HFFc6 (cell line): ENCODE measurements around the gene NFIX. TPM values are rescaled to one million over a fixed set of nuclear protein-coding genes. Genes with fewer than 3 reads are reported as not detected.

ENCODE experiments used
- DNase-seq: peaks from one replicate; pipeline ENCODE4 v3.0.0-alpha.2; 2018
- H3K27ac Mint-ChIP-seq: 2 replicates; pipeline ENCODE4 v1.8.0; 2020; ENCODE audit warnings: mild to moderate bottlenecking, mixed read lengths
- H3K27me3 Mint-ChIP-seq: 2 replicates; pipeline ENCODE4 v1.8.0; 2021; ENCODE audit warnings: mild to moderate bottlenecking, moderate library complexity, mixed read lengths; ENCODE audit not compliant: insufficient read depth
- H3K36me3 Mint-ChIP-seq: 2 replicates; pipeline ENCODE4 v1.8.0; 2021; ENCODE audit warnings: low read depth, mixed read lengths
- H3K4me1 Mint-ChIP-seq: 2 replicates; pipeline ENCODE4 v1.8.0; 2020; ENCODE audit warnings: low read depth, mixed read lengths
- H3K4me3 Mint-ChIP-seq: 2 replicates; pipeline ENCODE4 v1.8.0; 2020; ENCODE audit warnings: mild to moderate bottlenecking, moderate library complexity, mixed read lengths
- H3K9me3 Mint-ChIP-seq: 2 replicates; pipeline ENCODE4 v1.8.0; 2020; ENCODE audit warnings: mild to moderate bottlenecking, mixed read lengths
- total RNA-seq, 6 experiments: library from RNA; stranded (reverse); fragmentation: NEBNext Ultra II Directional; extraction: Animal tissue kit (Norgen Biotek cat#: 25700); gene quantifications; 2 replicates in 1 of 6; 3 replicates in 5 of 6; pipeline ENCODE4 v1.2.3, GENCODE V29; 2021
- TF ChIP-seq, protein P1 (sequence below): fragments of 200-600 bp; sonication (generic); IDR thresholded peaks from 2 replicates; pipeline ENCODE4 v1.5.0; 2021; ENCODE audit warnings: antibody characterized with exemption, mild to moderate bottlenecking

NFIX gene
- total RNA-seq, 6 experiments from 2014 or later, result 129 to 161 (median 142) TPM

DNA sequence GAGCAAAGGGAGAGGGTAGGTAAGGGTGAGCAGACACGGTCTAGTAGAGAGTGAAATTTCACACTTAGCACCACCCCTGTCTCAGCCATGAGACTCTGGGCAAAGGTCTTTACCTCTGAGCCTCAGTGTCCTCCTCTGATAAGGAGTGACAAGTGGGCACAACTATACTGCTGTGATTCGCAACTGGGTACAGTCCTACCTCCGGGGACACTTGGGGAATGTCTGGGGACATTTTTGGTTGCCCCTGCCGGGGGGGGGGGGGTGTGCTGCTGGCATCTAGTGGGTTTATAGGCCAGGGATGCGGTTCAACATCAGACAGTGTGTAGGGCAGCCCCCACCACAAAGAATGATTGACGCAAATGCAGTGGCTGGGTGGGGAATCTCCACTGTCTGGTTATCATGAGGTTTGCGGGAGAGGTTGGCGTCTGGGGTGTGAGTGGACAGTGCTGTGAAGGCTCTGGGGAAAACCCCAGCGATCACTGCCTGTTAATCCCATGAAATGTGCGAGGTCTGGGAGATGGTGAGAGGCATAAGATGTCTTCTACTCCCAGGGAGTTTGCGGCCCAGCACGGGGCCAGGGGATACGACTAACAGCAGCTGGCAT, 127.1 kb downstream of the NFIX start:
- no peak for DNase-seq
- Mint-ChIP-seq H3K36me3 (no peaks in the 10 kb centered on the region; the same call in 1 of the 2 replicates), H3K27me3 (no peaks in the 10 kb centered on the region; the same call in 1 of the 2 replicates), H3K4me1 (peaks cover 38% of the 10 kb centered on the region), H3K9me3 (no peaks in the 10 kb centered on the region), H3K27ac (peak overlapping the region; percentile 91), H3K4me3 (no peak overlapping the region)
- TF ChIP-seq, protein P1, sequence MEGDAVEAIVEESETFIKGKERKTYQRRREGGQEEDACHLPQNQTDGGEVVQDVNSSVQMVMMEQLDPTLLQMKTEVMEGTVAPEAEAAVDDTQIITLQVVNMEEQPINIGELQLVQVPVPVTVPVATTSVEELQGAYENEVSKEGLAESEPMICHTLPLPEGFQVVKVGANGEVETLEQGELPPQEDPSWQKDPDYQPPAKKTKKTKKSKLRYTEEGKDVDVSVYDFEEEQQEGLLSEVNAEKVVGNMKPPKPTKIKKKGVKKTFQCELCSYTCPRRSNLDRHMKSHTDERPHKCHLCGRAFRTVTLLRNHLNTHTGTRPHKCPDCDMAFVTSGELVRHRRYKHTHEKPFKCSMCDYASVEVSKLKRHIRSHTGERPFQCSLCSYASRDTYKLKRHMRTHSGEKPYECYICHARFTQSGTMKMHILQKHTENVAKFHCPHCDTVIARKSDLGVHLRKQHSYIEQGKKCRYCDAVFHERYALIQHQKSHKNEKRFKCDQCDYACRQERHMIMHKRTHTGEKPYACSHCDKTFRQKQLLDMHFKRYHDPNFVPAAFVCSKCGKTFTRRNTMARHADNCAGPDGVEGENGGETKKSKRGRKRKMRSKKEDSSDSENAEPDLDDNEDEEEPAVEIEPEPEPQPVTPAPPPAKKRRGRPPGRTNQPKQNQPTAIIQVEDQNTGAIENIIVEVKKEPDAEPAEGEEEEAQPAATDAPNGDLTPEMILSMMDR, result no peak

DNA sequence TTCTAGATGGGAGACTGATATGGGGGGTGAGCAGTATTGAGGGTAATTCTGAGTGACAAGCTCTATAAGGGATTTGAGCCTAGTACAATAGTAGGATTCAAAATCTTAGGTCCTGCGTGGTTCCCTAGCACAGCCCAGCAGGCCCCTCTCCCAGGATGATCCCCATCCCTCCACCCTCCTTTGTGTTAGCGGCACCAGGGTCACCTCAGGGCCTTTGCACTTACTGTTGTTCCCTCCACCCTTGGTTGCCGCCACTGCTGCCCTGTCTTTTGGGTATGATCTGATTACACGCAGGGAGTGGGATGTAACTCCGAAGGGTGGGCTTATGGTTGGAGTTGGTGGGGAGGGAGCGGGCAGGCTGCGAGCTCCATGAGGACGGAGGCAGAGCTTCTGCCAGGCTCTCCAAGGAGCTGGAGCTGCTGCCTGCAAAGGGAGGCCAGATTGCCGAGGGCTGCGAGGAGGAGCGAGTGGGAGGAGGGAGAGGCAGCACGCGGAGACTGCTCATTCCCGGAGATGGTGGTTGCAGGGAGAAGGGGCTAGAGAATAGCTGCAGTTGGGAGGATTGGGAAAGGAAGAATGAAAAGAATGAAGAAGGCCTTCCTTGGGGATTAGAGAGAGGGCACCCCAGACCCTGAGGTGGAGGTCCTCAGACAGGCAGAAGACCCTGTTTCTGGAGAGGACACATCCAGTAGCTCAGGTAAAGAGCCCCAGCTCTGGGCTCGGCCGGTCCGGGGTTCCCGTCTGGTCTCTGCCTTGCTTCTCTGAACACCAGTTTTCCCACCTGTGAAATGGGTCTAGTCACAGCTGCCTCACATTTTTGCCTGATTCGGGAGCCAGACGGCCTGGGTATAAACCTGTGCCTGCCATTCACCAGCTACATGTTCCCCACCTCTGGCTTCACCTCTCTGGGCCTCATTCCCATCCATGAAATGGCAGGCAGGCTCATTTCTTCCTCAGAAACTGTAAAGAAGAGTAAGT, 128.0 kb downstream of the NFIX start:
- Mint-ChIP-seq H3K27me3 (no peaks in the 10 kb centered on the region), H3K9me3 (no peaks in the 10 kb centered on the region), H3K4me3 (no peak overlapping the region), H3K27ac (peak overlapping the region; percentile 74; the same call in 1 of the 2 replicates), H3K36me3 (no peaks in the 10 kb centered on the region; the same call in 1 of the 2 replicates), H3K4me1 (peaks cover 46% of the 10 kb centered on the region)
- TF ChIP-seq, protein P1, result no peak
- DNase-seq, result no peak

DNA sequence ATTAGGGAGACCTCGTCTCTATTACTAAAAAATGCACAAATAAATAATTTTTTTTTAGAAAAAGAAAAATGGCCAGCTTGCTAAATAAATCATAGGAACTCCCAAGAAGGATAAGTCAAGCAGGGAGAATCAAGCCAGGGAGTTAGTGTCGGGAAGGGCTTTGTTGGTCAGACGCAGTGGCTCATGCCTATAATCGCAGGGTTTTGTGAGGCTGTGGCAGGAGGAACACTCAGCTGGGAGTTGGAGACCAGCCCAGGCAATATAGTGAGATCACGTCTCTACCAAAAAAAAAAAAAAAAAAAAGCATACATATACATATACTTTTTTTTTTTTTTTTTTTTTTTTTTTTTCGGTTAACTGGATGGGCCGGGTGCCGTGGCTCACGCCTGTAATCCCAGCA, 131.8 kb downstream of the NFIX start:
- TF ChIP-seq, protein P1, result no peak
- H3K9me3 Mint-ChIP-seq, result no peaks in the 10 kb centered on the region
- peaks cover 34% of the 10 kb centered on the region for H3K4me1 Mint-ChIP-seq
- no peak for DNase-seq
- no peak overlapping the region for H3K4me3 Mint-ChIP-seq
- H3K36me3 Mint-ChIP-seq, result peaks cover 10% of the 10 kb centered on the region; the same call in 1 of the 2 replicates
- H3K27me3 Mint-ChIP-seq, result no peaks in the 10 kb centered on the region
- peak overlapping the region; percentile 42; the same call in 1 of the 2 replicates for H3K27ac Mint-ChIP-seq

DNA sequence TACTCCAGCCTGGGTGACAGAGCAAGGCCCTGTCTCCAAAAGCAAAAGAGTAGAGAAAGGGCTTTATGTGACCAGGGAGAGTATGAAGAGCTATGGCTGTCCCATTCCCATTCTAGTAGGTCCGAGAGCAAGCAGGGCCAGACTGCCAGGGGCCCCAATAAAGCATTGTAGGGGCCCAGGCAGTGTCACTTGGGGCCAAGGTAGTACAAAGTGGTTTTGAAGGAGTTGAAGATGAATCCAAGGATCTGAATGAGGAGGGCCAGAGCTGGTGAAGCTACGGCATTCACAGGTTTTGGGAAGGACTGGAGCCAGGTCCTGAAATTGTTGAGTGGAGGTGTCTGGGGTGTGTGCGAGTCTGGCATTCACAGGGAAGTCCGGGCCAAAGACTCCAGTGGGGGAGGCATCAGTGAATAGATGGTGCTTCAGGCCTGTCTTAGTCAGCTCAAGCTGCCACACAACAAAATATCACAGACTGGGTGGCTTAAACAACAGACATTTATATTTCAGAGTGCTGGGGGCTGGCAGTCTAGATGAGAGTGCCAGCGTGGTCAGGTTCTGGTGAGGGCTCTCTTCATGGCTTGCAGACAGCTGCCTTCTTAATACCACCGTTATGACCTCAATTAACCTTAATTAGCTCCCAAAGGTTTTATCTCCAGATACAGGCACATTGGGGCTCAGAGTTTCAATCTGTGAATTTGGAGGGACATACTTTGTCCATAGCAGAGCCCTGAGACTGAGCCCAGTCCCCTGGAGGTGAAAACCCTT, 132.7 kb downstream of the NFIX start:
- H3K27ac Mint-ChIP-seq, result peak overlapping the region; percentile 59
- TF ChIP-seq, protein P1, result no peak
- H3K36me3 Mint-ChIP-seq, result peaks cover 10% of the 10 kb centered on the region; the same call in 1 of the 2 replicates
- no peak overlapping the region for H3K4me3 Mint-ChIP-seq
- H3K27me3 Mint-ChIP-seq, result no peaks in the 10 kb centered on the region
- H3K9me3 Mint-ChIP-seq, result no peaks in the 10 kb centered on the region
- DNase-seq, result no peak
- peaks cover 35% of the 10 kb centered on the region for H3K4me1 Mint-ChIP-seq

DNA sequence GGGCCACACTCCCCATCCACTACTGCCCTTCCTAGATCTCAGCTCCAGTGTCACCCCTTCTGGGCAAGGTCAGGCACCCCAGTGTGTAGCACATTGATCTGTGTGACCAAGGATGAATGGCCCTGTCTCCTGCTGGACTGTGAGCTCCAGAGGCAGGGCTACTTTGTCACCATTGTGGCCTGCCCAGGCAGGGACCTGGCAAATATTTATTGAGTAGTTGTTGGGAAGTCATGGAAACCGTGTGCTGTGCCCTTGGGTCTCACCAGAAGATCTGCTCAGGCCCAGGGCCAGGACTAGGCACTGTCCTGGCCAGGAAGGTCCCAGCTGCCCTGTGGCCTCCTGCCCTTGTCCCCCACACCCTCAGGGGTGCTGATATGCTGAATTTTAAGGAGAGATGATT, 133.3 kb downstream of the NFIX start:
- TF ChIP-seq, protein P1, result no peak
- Mint-ChIP-seq H3K27me3 (no peaks in the 10 kb centered on the region), H3K4me1 (peaks cover 41% of the 10 kb centered on the region), H3K4me3 (no peak overlapping the region), H3K9me3 (no peaks in the 10 kb centered on the region), H3K36me3 (peaks cover 10% of the 10 kb centered on the region; the same call in 1 of the 2 replicates), H3K27ac (peak overlapping the region; percentile 59)
- DNase-seq, result no peak
